ENCODE data around the gene TMEM220.
"Not testable (repeated sequence)": the region's sequence is repeated elsewhere in the genome, so short reads cannot be mapped to it uniquely, and the experiment has no call there.

TMEM220 gene

GRCh38 chr17:10698096-10698818 is 31.6 kb downstream of the TMEM220 start:
- Histone ChIP-seq H3K4me2 (ENCODE audit: low read depth, low read length, poor library complexity, severe bottlenecking) (peak overlapping the region; percentile 91), H2AFZ (ENCODE audit: low read length) (peak overlapping the region; percentile 57; the same call in 1 of the 2 replicates), H3K9me2 (replicated peaks; ENCODE audit: low read depth, low read length) (no peaks in the 10 kb centered on the region), H4K20me1 (ENCODE audit: insufficient read depth, low read length, poor library complexity, severe bottlenecking) (peaks cover 27% of the 10 kb centered on the region), H3K4me1 (ENCODE audit: insufficient read depth, low read length, poor library complexity, severe bottlenecking) (peaks cover 63% of the 10 kb centered on the region), H3F3A (ENCODE audit: low read depth) (0 out of 2 replicates have a peak, but pooled peaks cover 3% of the 10 kb centered on the region), H3K9ac (ENCODE audit: low read depth, low read length, poor library complexity, severe bottlenecking) (peak overlapping the region; percentile 88), H3K36me3 (ENCODE audit: insufficient read depth, low read length) (peaks cover 9% of the 10 kb centered on the region; the same call in 1 of the 2 replicates), H3K79me2 (ENCODE audit: insufficient read depth, low read length) (peaks cover 79% of the 10 kb centered on the region), H3K4me3 (ENCODE audit: low read length, poor library complexity, severe bottlenecking) (peak overlapping the region; percentile 84), H3K9me3 (ENCODE audit: insufficient read depth, low read depth, low read length) (no peaks in the 10 kb centered on the region), H3K27me3 (ENCODE audit: insufficient read depth, low read length, poor library complexity, severe bottlenecking) (no peaks in the 10 kb centered on the region)
- TF ChIP-seq CTCF (conservative IDR thresholded peaks at IDR 0.05; ENCODE audit: low read length) (no peak), EZH2phosphoT487 (IDR thresholded peaks at IDR 0.05; ENCODE audit: borderline replicate concordance) (no peak)

- Histone ChIP-seq H4K20me1 (ENCODE audit: insufficient read depth, low read length, poor library complexity, severe bottlenecking) (peaks cover 34% of the 10 kb centered on the region), H3K36me3 (ENCODE audit: insufficient read depth, low read length) (peaks cover 17% of the 10 kb centered on the region; the same call in 1 of the 2 replicates), H2AFZ (ENCODE audit: low read length) (peak within 1 kb of the TSS; percentile 86), H3F3A (ENCODE audit: low read depth) (0 out of 2 replicates have a peak, but pooled peaks cover 3% of the 10 kb centered on the region), H3K9me3 (ENCODE audit: insufficient read depth, low read depth, low read length) (no peaks in the 10 kb centered on the region), H3K9me2 (replicated peaks; ENCODE audit: low read depth, low read length) (no peaks in the 10 kb centered on the region), H3K79me2 (ENCODE audit: insufficient read depth, low read length) (peaks cover 79% of the 10 kb centered on the region), H3K4me3 (ENCODE audit: low read length, poor library complexity, severe bottlenecking) (peak within 1 kb of the TSS; percentile 84), H3K27me3 (ENCODE audit: insufficient read depth, low read length, poor library complexity, severe bottlenecking) (no peaks in the 10 kb centered on the region), H3K9ac (ENCODE audit: low read depth, low read length, poor library complexity, severe bottlenecking) (peak within 1 kb of the TSS; percentile 88), H3K4me2 (ENCODE audit: low read depth, low read length, poor library complexity, severe bottlenecking) (peak within 1 kb of the TSS; percentile 100), H3K4me1 (ENCODE audit: insufficient read depth, low read length, poor library complexity, severe bottlenecking) (peaks cover 63% of the 10 kb centered on the region)
- TF ChIP-seq EZH2phosphoT487 (IDR thresholded peaks at IDR 0.05; ENCODE audit: borderline replicate concordance), result no peak
- no peak; the same call in 1 of the 2 replicates for TF ChIP-seq CTCF (conservative IDR thresholded peaks at IDR 0.05; ENCODE audit: low read length)
Observed at GRCh38 chr17:10697092-10698081, 32.4 kb downstream of the TMEM220 start, which contains the start of the genes ADPRM and SCO1. ADPRM (plus strand) TSS chr17:10697594; CDS start chr17:10704927, 7,333 bp downstream. SCO1 (minus strand) TSS chr17:10697533; CDS start chr17:10697507, 26 bp downstream.

- not testable (repeated sequence) for H2AFZ ChIP-seq (ENCODE audit: low read length); H3K9me2 ChIP-seq (replicated peaks; ENCODE audit: low read depth, low read length); H3K9me3 ChIP-seq (ENCODE audit: insufficient read depth, low read depth, low read length); H3K27me3 ChIP-seq (ENCODE audit: insufficient read depth, low read length, poor library complexity, severe bottlenecking); H3F3A ChIP-seq (ENCODE audit: low read depth)
- Histone ChIP-seq H3K36me3 (ENCODE audit: insufficient read depth, low read length) (peaks cover 30% of the 10 kb centered on the region; the same call in 1 of the 2 replicates), H4K20me1 (ENCODE audit: insufficient read depth, low read length, poor library complexity, severe bottlenecking) (peaks cover 34% of the 10 kb centered on the region), H3K4me2 (ENCODE audit: low read depth, low read length, poor library complexity, severe bottlenecking) (peak overlapping the region; percentile 100), H3K4me1 (ENCODE audit: insufficient read depth, low read length, poor library complexity, severe bottlenecking) (peaks cover 61% of the 10 kb centered on the region), H3K4me3 (ENCODE audit: low read length, poor library complexity, severe bottlenecking) (peak overlapping the region; percentile 84), H3K79me2 (ENCODE audit: insufficient read depth, low read length) (peaks cover 77% of the 10 kb centered on the region), H3K9ac (ENCODE audit: low read depth, low read length, poor library complexity, severe bottlenecking) (peak overlapping the region; percentile 88)
Observed at GRCh38 chr17:10695875-10696407, 33.9 kb downstream of the TMEM220 start.
